SK-N-SH (cell line): ENCODE data around the gene SNX6. TPM values are rescaled to one million over a fixed set of nuclear protein-coding genes. Genes with fewer than 3 reads are reported as not detected.
"Not testable (repeated sequence)": the region's sequence is repeated elsewhere in the genome, so short reads cannot be mapped to it uniquely, and the experiment has no call there.

ENCODE experiments used
- CTCF ChIA-PET: fragments of 300-600, 350-600 bp; formaldehyde crosslinking; extraction: SDS; loops from one replicate; lab custom pipeline; 2021; lab: Yijun Ruan, JAX
- POLR2A ChIA-PET: fragments of 350-600 bp; sonication (Branson Sonifier 250); formaldehyde crosslinking; extraction: SDS; loops from one replicate; lab custom pipeline; 2020; ENCODE audit warnings: antibody characterized with exemption, inconsistent platforms; lab: Yijun Ruan, JAX
- DNase-seq: peaks from one replicate; pipeline ENCODE4 v3.0.0; 2012
- H2AFZ ChIP-seq: fragments of 200-600 bp; sonication (generic); 2 replicates; pipeline ENCODE4 v1.8.1; 2016; ENCODE audit warnings: antibody characterized with exemption, mild to moderate bottlenecking, low read depth
- H3F3A ChIP-seq: fragments of 200-600 bp; sonication (generic); replicated peaks from 2 replicates; pipeline ENCODE3; 2016; ENCODE audit warnings: antibody characterized with exemption, mild to moderate bottlenecking; ENCODE audit not compliant: insufficient read depth
- H3K27ac ChIP-seq, 2 experiments: fragments of 200-500 bp in 1 of 2; fragments of 200-600 bp in 1 of 2; sonication (Bioruptor generic) in 1 of 2; sonication (generic), shearing (Covaris generic) in 1 of 2; 2 replicates each; pipeline versions ENCODE4 v1.5.1 to v1.6.1; 2014 to 2016; ENCODE audit warnings: low read depth in 2 of 2, inconsistent platforms in 1 of 2, low read length in 1 of 2, mild to moderate bottlenecking in 1 of 2, mixed read lengths in 1 of 2
- H3K27me3 ChIP-seq: fragments of 200-600 bp; sonication (generic), shearing (Covaris generic); 2 replicates; pipeline ENCODE4 v1.6.1; 2016; ENCODE audit warnings: mixed run types; ENCODE audit not compliant: insufficient read depth
- H3K36me3 ChIP-seq, 2 experiments: fragments of 200-500 bp in 1 of 2; fragments of 200-600 bp in 1 of 2; sonication (Bioruptor generic) in 1 of 2; sonication (generic) in 1 of 2; replicated peaks in 1 of 2; 2 replicates each; pipeline versions ENCODE3 to v1.5.1; 2014 to 2016; ENCODE audit warnings: low read length in 1 of 2, mild to moderate bottlenecking in 1 of 2; ENCODE audit not compliant: insufficient read depth in 2 of 2, control insufficient read depth in 1 of 2
- H3K4me1 ChIP-seq, 2 experiments: fragments of 200-500 bp in 1 of 2; fragments of 200-600 bp in 1 of 2; sonication (Bioruptor generic) in 1 of 2; sonication (generic), shearing (Covaris generic) in 1 of 2; 2 replicates each; pipeline versions ENCODE4 v1.5.1 to v1.6.1; 2014 to 2016; ENCODE audit warnings: low read depth in 1 of 2, low read length in 1 of 2, mixed run types in 1 of 2; ENCODE audit not compliant: insufficient read depth in 2 of 2, control insufficient read depth in 1 of 2
- H3K4me2 ChIP-seq: fragments of 200-600 bp; sonication (generic), shearing (Covaris generic); 2 replicates; pipeline ENCODE4 v1.6.1; 2017; ENCODE audit warnings: mixed run types
- H3K4me3 ChIP-seq, 2 experiments: fragments of 200-500 bp in 1 of 2; fragments of 200-600 bp in 1 of 2; sonication (Bioruptor generic) in 1 of 2; sonication (generic), shearing (Covaris generic) in 1 of 2; 2 replicates each; pipeline versions ENCODE4 v1.5.1 to v1.8.1; 2014 to 2016; ENCODE audit warnings: low read depth in 2 of 2, inconsistent platforms in 1 of 2, low read length in 1 of 2, mild to moderate bottlenecking in 1 of 2, mixed read lengths in 1 of 2, moderate library complexity in 1 of 2
- H3K79me2 ChIP-seq: fragments of 200-600 bp; sonication (generic); 2 replicates; pipeline ENCODE4 v1.8.1; 2017; ENCODE audit warnings: mild to moderate bottlenecking; ENCODE audit not compliant: insufficient read depth
- H3K9ac ChIP-seq: fragments of 200-600 bp; sonication (generic); 2 replicates; pipeline ENCODE4 v1.6.1; 2017; ENCODE audit warnings: mixed run types
- H3K9me2 ChIP-seq: fragments of 200-600 bp; sonication (generic); 2 replicates; pipeline ENCODE4 v1.6.1; 2017; ENCODE audit warnings: mixed run types
- H3K9me3 ChIP-seq: fragments of 200-600 bp; sonication (generic); 2 replicates; pipeline ENCODE4 v1.6.1; 2017; ENCODE audit warnings: mixed run types, mild to moderate bottlenecking, moderate library complexity
- H4K20me1 ChIP-seq: fragments of 200-600 bp; sonication (generic); 2 replicates; pipeline ENCODE4 v1.6.1; 2017; ENCODE audit warnings: mild to moderate bottlenecking, mixed run types; ENCODE audit not compliant: insufficient read depth
- CHD2 ChIP-seq: fragments of 150-350 bp; IDR thresholded peaks from 2 replicates; pipeline ENCODE4 v1.6.1; 2018; ENCODE audit warnings: low read length; ENCODE audit not compliant: partially characterized antibody
- ELF1 ChIP-seq: IDR thresholded peaks from 2 replicates; pipeline ENCODE4 v1.4.0; 2012
- EP300 ChIP-seq, 2 experiments: IDR thresholded peaks; 2 replicates each; pipeline versions ENCODE4 v1.4.0 to v1.6.1; 2012; ENCODE audit warnings: borderline replicate concordance in 1 of 2, low read depth in 1 of 2, low read length in 1 of 2
- EZH2phosphoT487 ChIP-seq: fragments of 200-600 bp; sonication (generic); IDR thresholded peaks from 2 replicates; pipeline ENCODE4 v1.6.1; 2017; ENCODE audit warnings: low read depth, mixed run types, mild to moderate bottlenecking, antibody characterized with exemption, moderate library complexity, borderline replicate concordance
- FOSL2 ChIP-seq: IDR thresholded peaks from 2 replicates; pipeline ENCODE4 v1.4.0; 2012; ENCODE audit warnings: low read depth, mild to moderate bottlenecking, moderate library complexity, borderline replicate concordance
- GABPA ChIP-seq: IDR thresholded peaks from 2 replicates; pipeline ENCODE4 v1.4.0; 2012; ENCODE audit warnings: low read depth, mild to moderate bottlenecking
- IRF3 ChIP-seq: fragments of 150-350 bp; IDR thresholded peaks from 2 replicates; pipeline ENCODE4 v1.6.1; 2016; ENCODE audit warnings: mild to moderate bottlenecking, low read depth, low read length
- MAX ChIP-seq: IDR thresholded peaks from 2 replicates; pipeline ENCODE4 v1.4.0; 2012; ENCODE audit warnings: low read depth
- MEF2A ChIP-seq: IDR thresholded peaks from 2 replicates; pipeline ENCODE4 v1.4.0; 2012; ENCODE audit warnings: low read depth, borderline replicate concordance
- MXI1 ChIP-seq: IDR thresholded peaks from 2 replicates; pipeline ENCODE4 v1.6.1; 2012; ENCODE audit warnings: mild to moderate bottlenecking, low read depth, low read length, improper control_type of control experiment
- NFIC ChIP-seq: IDR thresholded peaks from 2 replicates; pipeline ENCODE4 v1.4.0; 2012; ENCODE audit warnings: borderline replicate concordance
- PBX3 ChIP-seq: IDR thresholded peaks from 2 replicates; pipeline ENCODE4; 2012
- RAD21 ChIP-seq: IDR thresholded peaks from 2 replicates; pipeline ENCODE4 v1.6.1; 2012; ENCODE audit warnings: mild to moderate bottlenecking, low read length
- RFX5 ChIP-seq: IDR thresholded peaks from 2 replicates; pipeline ENCODE4 v1.6.1; 2012; ENCODE audit warnings: mild to moderate bottlenecking, improper control_type of control experiment, low read length
- RXRA ChIP-seq: IDR thresholded peaks from 2 replicates; pipeline ENCODE4 v1.4.0; 2012; ENCODE audit warnings: low read depth, mild to moderate bottlenecking, borderline replicate concordance
- SIN3A ChIP-seq: IDR thresholded peaks from 2 replicates; pipeline ENCODE4 v1.6.1; 2012; ENCODE audit warnings: low read depth, mild to moderate bottlenecking, low read length, moderate library complexity, borderline replicate concordance
- SMC3 ChIP-seq: IDR thresholded peaks from 2 replicates; pipeline ENCODE4 v1.6.1; 2012; ENCODE audit warnings: low read depth, low read length, improper control_type of control experiment
- TAF1 ChIP-seq: IDR thresholded peaks from 2 replicates; pipeline ENCODE4 v1.6.1; 2012; ENCODE audit warnings: low read depth, mild to moderate bottlenecking, low read length, moderate library complexity, borderline replicate concordance
- TCF12 ChIP-seq: IDR thresholded peaks from 2 replicates; pipeline ENCODE4 v1.4.0; 2012
- TEAD4 ChIP-seq: IDR thresholded peaks from 2 replicates; pipeline ENCODE4 v1.4.0; 2012; ENCODE audit warnings: mild to moderate bottlenecking, borderline replicate concordance; ENCODE audit not compliant: insufficient read depth
- YY1 ChIP-seq: IDR thresholded peaks from 2 replicates; pipeline ENCODE4 v1.4.0; 2012; ENCODE audit warnings: low read depth, mild to moderate bottlenecking
- WGBS: methylation state at CpG from one replicate; pipeline ENCODE4 v1.1.6; 2017; ENCODE audit warnings: low lambda C conversion rate; 5-methylcytosine and 5-hydroxymethylcytosine counted together
- polyA plus RNA-seq, 3 experiments: library from polyadenylated mRNA; depleted of rRNA; stranded (reverse); fragments of >200 nt; gene quantifications; 2 replicates each; pipeline ENCODE4 v1.2.3, GENCODE V29; 2012
- TF ChIP-seq, protein P1 (sequence below): fragments of 150-350 bp; IDR thresholded peaks from 2 replicates; pipeline ENCODE4 v1.6.1; 2017; ENCODE audit warnings: antibody characterized with exemption, low read length, low read depth, borderline replicate concordance
- TF ChIP-seq, protein P2 (sequence below): IDR thresholded peaks from 2 replicates; pipeline ENCODE4 v1.4.0; 2012; ENCODE audit warnings: low read depth, borderline replicate concordance
- TF ChIP-seq, protein P3 (sequence below): fragments of 200-600 bp; sonication (generic); IDR thresholded peaks from 2 replicates; pipeline ENCODE4 v1.6.1; 2017; ENCODE audit warnings: antibody characterized with exemption, mild to moderate bottlenecking, moderate library complexity

Gene SNX6
- polyA plus RNA-seq, 1 of the 3 experiments (the other 2 are of a cell fraction) = 33.1 TPM

- TF ChIP-seq MAX = 0 out of 2 replicates have a peak, but pooled peaks have one; percentile 32
- no peak; the same call in 1 of the 2 replicates for TF ChIP-seq TAF1
- no peak for TF ChIP-seq IRF3
- TF ChIP-seq MXI1 = no peak
- TF ChIP-seq, protein P1, sequence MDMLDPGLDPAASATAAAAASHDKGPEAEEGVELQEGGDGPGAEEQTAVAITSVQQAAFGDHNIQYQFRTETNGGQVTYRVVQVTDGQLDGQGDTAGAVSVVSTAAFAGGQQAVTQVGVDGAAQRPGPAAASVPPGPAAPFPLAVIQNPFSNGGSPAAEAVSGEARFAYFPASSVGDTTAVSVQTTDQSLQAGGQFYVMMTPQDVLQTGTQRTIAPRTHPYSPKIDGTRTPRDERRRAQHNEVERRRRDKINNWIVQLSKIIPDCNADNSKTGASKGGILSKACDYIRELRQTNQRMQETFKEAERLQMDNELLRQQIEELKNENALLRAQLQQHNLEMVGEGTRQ = no peak
- no peak for TF ChIP-seq CHD2
- peak; percentile 84 for TF ChIP-seq NFIC
- TF ChIP-seq, protein P2, sequence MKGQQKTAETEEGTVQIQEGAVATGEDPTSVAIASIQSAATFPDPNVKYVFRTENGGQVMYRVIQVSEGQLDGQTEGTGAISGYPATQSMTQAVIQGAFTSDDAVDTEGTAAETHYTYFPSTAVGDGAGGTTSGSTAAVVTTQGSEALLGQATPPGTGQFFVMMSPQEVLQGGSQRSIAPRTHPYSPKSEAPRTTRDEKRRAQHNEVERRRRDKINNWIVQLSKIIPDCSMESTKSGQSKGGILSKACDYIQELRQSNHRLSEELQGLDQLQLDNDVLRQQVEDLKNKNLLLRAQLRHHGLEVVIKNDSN = 0 out of 2 replicates have a peak, but pooled peaks have one; percentile 35
- TF ChIP-seq RXRA = peak; percentile 53
- no peak for TF ChIP-seq SMC3
- peak; percentile 85 for TF ChIP-seq FOSL2
- TF ChIP-seq RFX5 = no peak
- TF ChIP-seq ELF1 = peak; percentile 48; the same call in 1 of the 2 replicates
- TF ChIP-seq GABPA = no peak
- 0 out of 2 replicates have a peak, but pooled peaks have one; percentile 49 for TF ChIP-seq SIN3A
- TF ChIP-seq TEAD4 = peak; percentile 86; the same call in 1 of the 2 replicates
- peak; percentile 80 for TF ChIP-seq PBX3
- peak in 1 of 2 experiments; percentile 83; a peak in 1 of 4 replicates for TF ChIP-seq EP300 (IDR thresholded peaks at IDR 0.05; ENCODE audit: borderline replicate concordance in 1 of 2, low read depth in 1 of 2, low read length in 1 of 2)
- TF ChIP-seq, protein P3, sequence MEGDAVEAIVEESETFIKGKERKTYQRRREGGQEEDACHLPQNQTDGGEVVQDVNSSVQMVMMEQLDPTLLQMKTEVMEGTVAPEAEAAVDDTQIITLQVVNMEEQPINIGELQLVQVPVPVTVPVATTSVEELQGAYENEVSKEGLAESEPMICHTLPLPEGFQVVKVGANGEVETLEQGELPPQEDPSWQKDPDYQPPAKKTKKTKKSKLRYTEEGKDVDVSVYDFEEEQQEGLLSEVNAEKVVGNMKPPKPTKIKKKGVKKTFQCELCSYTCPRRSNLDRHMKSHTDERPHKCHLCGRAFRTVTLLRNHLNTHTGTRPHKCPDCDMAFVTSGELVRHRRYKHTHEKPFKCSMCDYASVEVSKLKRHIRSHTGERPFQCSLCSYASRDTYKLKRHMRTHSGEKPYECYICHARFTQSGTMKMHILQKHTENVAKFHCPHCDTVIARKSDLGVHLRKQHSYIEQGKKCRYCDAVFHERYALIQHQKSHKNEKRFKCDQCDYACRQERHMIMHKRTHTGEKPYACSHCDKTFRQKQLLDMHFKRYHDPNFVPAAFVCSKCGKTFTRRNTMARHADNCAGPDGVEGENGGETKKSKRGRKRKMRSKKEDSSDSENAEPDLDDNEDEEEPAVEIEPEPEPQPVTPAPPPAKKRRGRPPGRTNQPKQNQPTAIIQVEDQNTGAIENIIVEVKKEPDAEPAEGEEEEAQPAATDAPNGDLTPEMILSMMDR = no peak
- peak; percentile 79 for TF ChIP-seq TCF12
- TF ChIP-seq MEF2A = 0 out of 2 replicates have a peak, but pooled peaks have one; percentile 30
- no peak for TF ChIP-seq YY1
- TF ChIP-seq RAD21 = no peak
- TF ChIP-seq EZH2phosphoT487 = no peak
Measured at GRCh38 chr14:34650786-34651584, 21.0 kb upstream of the SNX6 start (continued).

- CTCF ChIA-PET, H3K36me3 ChIP-seq, H4K20me1 ChIP-seq, DNase-seq, H3K4me3 ChIP-seq, H3K9me3 ChIP-seq, H3K79me2 ChIP-seq, H3K9me2 ChIP-seq, POLR2A ChIA-PET, H3K27me3 ChIP-seq: not testable (repeated sequence)
- Histone ChIP-seq H3K4me2 (peak overlapping the region; percentile 47), H3F3A (peaks cover 38% of the 10 kb centered on the region), H3K27ac (peak overlapping the region in 1 of 2 experiments; percentile 98; a peak in 2 of 4 replicates), H2AFZ (peak overlapping the region; percentile 31; the same call in 1 of the 2 replicates), H3K4me1 (peaks cover 0 to 16% of the 10 kb centered on the region in 2 experiments; a peak in 2 of 4 replicates), H3K9ac (peak overlapping the region; percentile 59; the same call in 1 of the 2 replicates)
- WGBS = 68% methylated on average over 2 of the region's 2 CpGs
Measured at GRCh38 chr14:34650006-34650405, 20.1 kb upstream of the SNX6 start.
